Fibroblast of mammary gland (primary cell): ENCODE measurements around the gene HJV.

Experiments used
- DNase-seq: peaks from one replicate; pipeline ENCODE4 v3.0.0-alpha.2; 2010; ENCODE audit warnings: low read depth
- H3K4me3 ChIP-seq: 2 replicates; pipeline ENCODE4 v1.5.1; 2011; ENCODE audit warnings: low read depth, mild to moderate bottlenecking, low read length, moderate library complexity; ENCODE audit not compliant: control insufficient read depth
- CTCF ChIP-seq: conservative IDR thresholded peaks from 2 replicates; pipeline ENCODE4 v1.5.1; 2011; ENCODE audit warnings: low read depth, low read length, inconsistent platforms; ENCODE audit not compliant: control insufficient read depth, insufficient read depth

HJV gene

GRCh38 chr1:146046664-146047063, 25.1 kb upstream of the HJV start:
- DNase-seq, result no peak
- no peak overlapping the region for H3K4me3 ChIP-seq
- TF ChIP-seq CTCF, result no peak

- no peak for TF ChIP-seq CTCF
- DNase-seq, result no peak
- peak overlapping the region; percentile 75 for H3K4me3 ChIP-seq
These were observed 18.3 kb upstream of the HJV start for GRCh38 chr1:146039844-146040194.

GRCh38 chr1:146036965-146037646, 15.6 kb upstream of the HJV start:
- peak; percentile 90 for DNase-seq
- peak overlapping the region; percentile 93 for H3K4me3 ChIP-seq
- no peak for TF ChIP-seq CTCF

GRCh38 chr1:146036241-146036964, 14.9 kb upstream of the HJV start:
- H3K4me3 ChIP-seq, result peak overlapping the region; percentile 49
- no peak for TF ChIP-seq CTCF
- no peak for DNase-seq

GRCh38 chr1:146035048-146035423, 13.5 kb upstream of the HJV start:
- peak overlapping the region; percentile 36 for H3K4me3 ChIP-seq
- TF ChIP-seq CTCF, result no peak

GRCh38 chr1:146032631-146033219, 11.2 kb upstream of the HJV start:
- peak; percentile 60 for DNase-seq
- H3K4me3 ChIP-seq, result no peak overlapping the region
- TF ChIP-seq CTCF, result peak; percentile 55

More at GRCh38 chr1:146035048-146035423, 13.5 kb upstream of the HJV start:
- peak; percentile 59 for DNase-seq
